HepG2 (cell line): ENCODE results near the gene AGPAT2. TPM values are rescaled to one million over a fixed set of nuclear protein-coding genes. Genes with fewer than 3 reads are reported as not detected.

Source experiments
- ARID2 ChIP-seq: sonication (generic); formaldehyde crosslinking; IDR thresholded peaks from 2 replicates; pipeline ENCODE4 v1.8.1; 2022; ENCODE audit warnings: mild to moderate bottlenecking, missing genetic modification reagents, borderline replicate concordance
- CHCHD3 ChIP-seq: sonication (generic); formaldehyde crosslinking; IDR thresholded peaks from 2 replicates; pipeline ENCODE4 v1.8.0; 2022; ENCODE audit warnings: mild to moderate bottlenecking, missing genetic modification reagents, moderate library complexity
- DPF2 ChIP-seq: sonication (generic); formaldehyde crosslinking; IDR thresholded peaks from 2 replicates; pipeline ENCODE4 v1.4.0; 2020; ENCODE audit warnings: mild to moderate bottlenecking, low read depth, missing genetic modification reagents, borderline replicate concordance
- GATAD1 ChIP-seq: IDR thresholded peaks from 2 replicates; pipeline ENCODE4 v1.6.1; 2016; ENCODE audit warnings: missing genetic modification reagents, missing compliant biosample characterization
- GTF2F1 ChIP-seq: fragments of 150-350 bp; IDR thresholded peaks from 2 replicates; pipeline ENCODE4 v1.6.1; 2014; ENCODE audit warnings: low read length
- HIC2 ChIP-seq: sonication (generic); formaldehyde crosslinking; IDR thresholded peaks from 2 replicates; pipeline ENCODE4 v1.9.0; 2022; ENCODE audit warnings: low read depth, missing genetic modification reagents
- KLF13 ChIP-seq: sonication (generic); formaldehyde crosslinking; IDR thresholded peaks from 2 replicates; pipeline ENCODE4 v1.4.0; 2020; ENCODE audit warnings: mild to moderate bottlenecking, missing genetic modification reagents
- MAZ ChIP-seq, 2 experiments: sonication (generic) in 1 of 2; formaldehyde crosslinking in 1 of 2; IDR thresholded peaks; 2 replicates each; pipeline versions ENCODE4 v1.5.0 to v1.6.1; 2012 to 2020; ENCODE audit warnings: low read depth in 2 of 2, mild to moderate bottlenecking in 2 of 2, borderline replicate concordance in 1 of 2, improper control_type of control experiment in 1 of 2, low read length in 1 of 2, missing genetic modification reagents in 1 of 2, moderate library complexity in 1 of 2
- MLX ChIP-seq: IDR thresholded peaks from 2 replicates; pipeline ENCODE4 v1.6.1; 2016
- TBP ChIP-seq: sonication (generic); formaldehyde crosslinking; IDR thresholded peaks from 2 replicates; pipeline ENCODE4 v1.5.0; 2020; ENCODE audit warnings: missing genetic modification reagents
- TEF ChIP-seq: sonication (generic); formaldehyde crosslinking; IDR thresholded peaks from 2 replicates; pipeline ENCODE4 v1.5.0; 2020; ENCODE audit warnings: missing genetic modification reagents
- U2AF1 ChIP-seq: fragments of 200-400 bp; formaldehyde crosslinking; optimal IDR thresholded peaks from 2 replicates; pipeline ENCODE3; 2017; ENCODE audit warnings: mild to moderate bottlenecking, low read depth, low read length
- UBTF ChIP-seq: sonication (generic); formaldehyde crosslinking; IDR thresholded peaks from 2 replicates; pipeline ENCODE4 v1.4.0; 2020; ENCODE audit warnings: mild to moderate bottlenecking, missing genetic modification reagents
- ZBTB49 ChIP-seq: sonication (generic); formaldehyde crosslinking; IDR thresholded peaks from 2 replicates; pipeline ENCODE4 v1.4.0; 2020; ENCODE audit warnings: missing genetic modification reagents, borderline replicate concordance
- ZNF18 ChIP-seq: sonication (generic); formaldehyde crosslinking; IDR thresholded peaks from 2 replicates; pipeline ENCODE4 v1.8.0; 2022; ENCODE audit warnings: mild to moderate bottlenecking, missing genetic modification reagents; ENCODE audit not compliant: insufficient replicate concordance
- polyA plus RNA-seq, 8 experiments: library from polyadenylated mRNA; depleted of rRNA in 3 of 8; stranded (reverse) in 7 of 8; unstranded in 1 of 8; fragments of >200 nt; fragmentation: Illumina TruSeq in 4 of 8; extraction: Trizol in 4 of 8; gene quantifications; 2 replicates each; pipeline versions ENCODE4 v1.2.1 to v1.2.3, GENCODE V29; 2011 to 2016; ENCODE audit warnings: low read depth in 4 of 8, missing spikeins in 1 of 8, mixed read lengths in 1 of 8; ENCODE audit not compliant: insufficient read depth in 1 of 8
- total RNA-seq, 5 experiments: library from RNA; depleted of rRNA; stranded (reverse); fragments of >200 nt; fragmentation: Illumina TruSeq; extraction: Trizol; gene quantifications; 2 replicates each; pipeline ENCODE4 v1.2.3, GENCODE V29; 2016; ENCODE audit warnings: low read depth in 1 of 5

The AGPAT2 gene
- total and polyA plus RNA-seq, 2 of the 13 experiments (the other 11 are each of a cell fraction or from before 2014, with no cell fraction given): 3.9 to 25.8 TPM

- TF ChIP-seq ZNF18 (CRISPR knock-in tag): no peak
- no peak for TF ChIP-seq U2AF1
- TF ChIP-seq TEF: no peak
- no peak for TF ChIP-seq MAZ (IDR thresholded peaks at IDR 0.05; ENCODE audit: borderline replicate concordance, low read depth, low read length)
- no peak for TF ChIP-seq MAZ (CRISPR knock-in tag; IDR thresholded peaks at IDR 0.05; ENCODE audit: low read depth)
- no peak for TF ChIP-seq GATAD1 (CRISPR knock-in tag)
- TF ChIP-seq ZBTB49 (CRISPR knock-in tag): no peak
- TF ChIP-seq ARID2 (CRISPR knock-in tag): no peak
- TF ChIP-seq TBP (CRISPR knock-in tag): no peak
- TF ChIP-seq CHCHD3 (CRISPR knock-in tag): peak; percentile 32; the same call in 1 of the 2 replicates
- no peak for TF ChIP-seq KLF13 (CRISPR knock-in tag)
- no peak for TF ChIP-seq HIC2 (CRISPR knock-in tag)
- peak; percentile 55; the same call in 1 of the 2 replicates for TF ChIP-seq UBTF
- TF ChIP-seq GTF2F1: no peak
- TF ChIP-seq DPF2 (CRISPR knock-in tag): no peak
- TF ChIP-seq MLX: no peak
Observed at GRCh38 chr9:136686794-136687711, at the start of gene AGPAT2 (continued).
